HepG2 (cell line): ENCODE measurements around the gene PEX14. TPM values are rescaled to one million over a fixed set of nuclear protein-coding genes. Genes with fewer than 3 reads are reported as not detected.

Experiments used
- ATAC-seq: fragments of 200-7000 bp; cut with Tn5 transposase; 3 replicates; pipeline ENCODE4 v1.9.1; 2020; ENCODE audit warnings: mild to moderate bottlenecking, moderate library complexity
- BruUV-seq: library from RNA; stranded (reverse); fragments of 400-500 nt; replicated peaks from 2 replicates; lab custom pipeline; 2021; lab: Mats Ljungman, UMichigan
- CTCF ChIA-PET: fragments of 300-600 bp; formaldehyde crosslinking; extraction: SDS; loops from one replicate; lab custom pipeline; 2021; ENCODE audit warnings: low total read pairs, inconsistent platforms, low intra/inter-chr PET ratio; lab: Yijun Ruan, JAX
- POLR2A ChIA-PET: fragments of 350-600 bp; sonication (Branson Sonifier 250); formaldehyde crosslinking; loops from one replicate; lab custom pipeline; 2020; ENCODE audit warnings: antibody characterized with exemption, inconsistent platforms; lab: Yijun Ruan, JAX
- DNase-seq: peaks from one replicate; pipeline ENCODE4 v3.0.0-alpha.2; 2015; ENCODE audit warnings: low spot score
- FAIRE-seq: peaks from 3 replicates; lab custom pipeline; 2011; peaks lifted over from hg19 to GRCh38; lab: Jason Lieb, UNC
- H2AFZ ChIP-seq: one replicate; pipeline ENCODE4 v1.6.1; 2011; ENCODE audit warnings: low read length, inconsistent platforms
- H3K27ac ChIP-seq: fragments of 300-600 bp; 3 replicates; pipeline ENCODE4 v1.8.0; 2011; ENCODE audit warnings: mixed run types, mild to moderate bottlenecking, mixed read lengths, low read length, inconsistent platforms; ENCODE audit not compliant: insufficient read depth; ENCODE audit errors: extremely low read length
- H3K27me3 ChIP-seq, 2 experiments: fragments of 200-600 bp in 1 of 2; 2 replicates in 1 of 2; 3 replicates in 1 of 2; pipeline versions ENCODE4 v1.6.0 to v1.8.0; 2011; ENCODE audit warnings: low read length in 2 of 2, mild to moderate bottlenecking in 2 of 2, moderate library complexity in 2 of 2, inconsistent platforms in 1 of 2; ENCODE audit not compliant: insufficient read depth in 2 of 2, control insufficient read depth in 1 of 2
- H3K36me3 ChIP-seq, 2 experiments: fragments of 200-600 bp in 1 of 2; replicated peaks in 1 of 2; 2 replicates in 1 of 2; 3 replicates in 1 of 2; pipeline versions ENCODE4 v1.5.1 to v1.8.0; 2011; ENCODE audit warnings: low read length in 2 of 2, inconsistent platforms in 1 of 2; ENCODE audit not compliant: insufficient read depth in 2 of 2, control insufficient read depth in 1 of 2
- H3K4me1 ChIP-seq: 2 replicates; pipeline ENCODE4 v1.5.1; 2012; ENCODE audit warnings: low read length, inconsistent platforms; ENCODE audit not compliant: insufficient read depth
- H3K4me2 ChIP-seq: 2 replicates; pipeline ENCODE4 v1.6.0; 2011; ENCODE audit warnings: low read depth, low read length, inconsistent platforms
- H3K4me3 ChIP-seq, 3 experiments: fragments of 200-600 bp in 1 of 3; sonication (generic), shearing (Covaris generic) in 1 of 3; replicated peaks in 1 of 3; 2 replicates each; pipeline ENCODE4 v1.5.1; 2011 to 2016; ENCODE audit warnings: low read length in 3 of 3, inconsistent platforms in 2 of 3, low read depth in 2 of 3, mild to moderate bottlenecking in 2 of 3, control low read depth in 1 of 3, mixed read lengths in 1 of 3; ENCODE audit not compliant: insufficient read depth in 1 of 3
- H3K79me2 ChIP-seq: one replicate; pipeline ENCODE4 v1.6.1; 2011; ENCODE audit warnings: low read length, inconsistent platforms; ENCODE audit not compliant: insufficient read depth
- H3K9ac ChIP-seq: 2 replicates; pipeline ENCODE4 v1.6.0; 2011; ENCODE audit warnings: mild to moderate bottlenecking, low read depth, low read length, inconsistent platforms; ENCODE audit not compliant: insufficient read depth
- H3K9me3 ChIP-seq: 2 replicates; pipeline ENCODE4 v1.5.1; 2012; ENCODE audit warnings: mild to moderate bottlenecking, low read length
- H4K20me1 ChIP-seq: 2 replicates; pipeline ENCODE4 v1.6.0; 2011; ENCODE audit warnings: inconsistent platforms, mild to moderate bottlenecking, low read length, moderate library complexity; ENCODE audit not compliant: insufficient read depth
- HOXA7 ChIP-seq: sonication (generic); formaldehyde crosslinking; IDR thresholded peaks from 2 replicates; pipeline ENCODE4 v1.8.1; 2022; ENCODE audit warnings: mild to moderate bottlenecking, missing genetic modification reagents, moderate library complexity
- JUN ChIP-seq: sonication (generic); formaldehyde crosslinking; IDR thresholded peaks from 2 replicates; pipeline ENCODE4 v1.4.0; 2020; ENCODE audit warnings: mild to moderate bottlenecking, missing genetic modification reagents
- RBFOX2 ChIP-seq: fragments of 200-400 bp; formaldehyde crosslinking; IDR thresholded peaks from 2 replicates; pipeline ENCODE4 v1.6.1; 2017; ENCODE audit warnings: low read depth, mild to moderate bottlenecking, low read length
- ZMYM2 ChIP-seq: sonication (generic); formaldehyde crosslinking; IDR thresholded peaks from 2 replicates; pipeline ENCODE4 v1.8.0; 2022; ENCODE audit warnings: mild to moderate bottlenecking, missing genetic modification reagents
- ZNF33B ChIP-seq: sonication (generic); formaldehyde crosslinking; IDR thresholded peaks from 2 replicates; pipeline ENCODE4 v1.5.1; 2020; ENCODE audit warnings: mild to moderate bottlenecking, missing genetic modification reagents
- ZNF891 ChIP-seq: sonication (generic); formaldehyde crosslinking; IDR thresholded peaks from 2 replicates; pipeline ENCODE4 v1.5.0; 2020; ENCODE audit warnings: mild to moderate bottlenecking, missing genetic modification reagents
- WGBS: methylation state at CpG from one replicate; pipeline ENCODE4 v1.1.6; 2017; ENCODE audit warnings: low lambda C conversion rate; 5-methylcytosine and 5-hydroxymethylcytosine counted together
- in situ Hi-C: cut with HindIII; loops from 2 replicates; pipeline ENCODE4 v1.10.0; 2017; ENCODE audit warnings: low pct_unique_long_range_greater_than_20kb; ENCODE audit not compliant: extremely low pct_ligation_motif_present
- intact Hi-C: fragments of 100-400 bp; cut with micrococcal nuclease; formaldehyde crosslinking; loops from one replicate; pipeline ENCODE4 v1.10.0; 2022; ENCODE audit not compliant: unreplicated experiment
- polyA plus RNA-seq, 8 experiments: library from polyadenylated mRNA; depleted of rRNA in 3 of 8; stranded (reverse) in 7 of 8; unstranded in 1 of 8; fragments of >200 nt; fragmentation: Illumina TruSeq in 4 of 8; extraction: Trizol in 4 of 8; gene quantifications; 2 replicates each; pipeline versions ENCODE4 v1.2.1 to v1.2.3, GENCODE V29; 2011 to 2016; ENCODE audit warnings: low read depth in 4 of 8, missing spikeins in 1 of 8, mixed read lengths in 1 of 8; ENCODE audit not compliant: insufficient read depth in 1 of 8
- total RNA-seq, 5 experiments: library from RNA; depleted of rRNA; stranded (reverse); fragments of >200 nt; fragmentation: Illumina TruSeq; extraction: Trizol; gene quantifications; 2 replicates each; pipeline ENCODE4 v1.2.3, GENCODE V29; 2016; ENCODE audit warnings: low read depth in 1 of 5
- TF ChIP-seq, protein P1 (sequence below): sonication (generic); formaldehyde crosslinking; IDR thresholded peaks from 2 replicates; pipeline ENCODE4 v1.4.0; 2020; ENCODE audit warnings: missing genetic modification reagents, borderline replicate concordance
- TF ChIP-seq, protein P2 (sequence below): sonication (generic); formaldehyde crosslinking; IDR thresholded peaks from 2 replicates; pipeline ENCODE4 v1.4.0; 2020; ENCODE audit warnings: missing genetic modification reagents, borderline replicate concordance

PEX14 gene
- total and polyA plus RNA-seq, 2 of the 13 experiments (the other 11 are each of a cell fraction or from before 2014, with no cell fraction given): 6.5 to 9.9 TPM

- TF ChIP-seq JUN (CRISPR knock-in tag) (no peak), HOXA7 (no peak), ZNF891 (CRISPR knock-in tag) (no peak)
- TF ChIP-seq, protein P1, sequence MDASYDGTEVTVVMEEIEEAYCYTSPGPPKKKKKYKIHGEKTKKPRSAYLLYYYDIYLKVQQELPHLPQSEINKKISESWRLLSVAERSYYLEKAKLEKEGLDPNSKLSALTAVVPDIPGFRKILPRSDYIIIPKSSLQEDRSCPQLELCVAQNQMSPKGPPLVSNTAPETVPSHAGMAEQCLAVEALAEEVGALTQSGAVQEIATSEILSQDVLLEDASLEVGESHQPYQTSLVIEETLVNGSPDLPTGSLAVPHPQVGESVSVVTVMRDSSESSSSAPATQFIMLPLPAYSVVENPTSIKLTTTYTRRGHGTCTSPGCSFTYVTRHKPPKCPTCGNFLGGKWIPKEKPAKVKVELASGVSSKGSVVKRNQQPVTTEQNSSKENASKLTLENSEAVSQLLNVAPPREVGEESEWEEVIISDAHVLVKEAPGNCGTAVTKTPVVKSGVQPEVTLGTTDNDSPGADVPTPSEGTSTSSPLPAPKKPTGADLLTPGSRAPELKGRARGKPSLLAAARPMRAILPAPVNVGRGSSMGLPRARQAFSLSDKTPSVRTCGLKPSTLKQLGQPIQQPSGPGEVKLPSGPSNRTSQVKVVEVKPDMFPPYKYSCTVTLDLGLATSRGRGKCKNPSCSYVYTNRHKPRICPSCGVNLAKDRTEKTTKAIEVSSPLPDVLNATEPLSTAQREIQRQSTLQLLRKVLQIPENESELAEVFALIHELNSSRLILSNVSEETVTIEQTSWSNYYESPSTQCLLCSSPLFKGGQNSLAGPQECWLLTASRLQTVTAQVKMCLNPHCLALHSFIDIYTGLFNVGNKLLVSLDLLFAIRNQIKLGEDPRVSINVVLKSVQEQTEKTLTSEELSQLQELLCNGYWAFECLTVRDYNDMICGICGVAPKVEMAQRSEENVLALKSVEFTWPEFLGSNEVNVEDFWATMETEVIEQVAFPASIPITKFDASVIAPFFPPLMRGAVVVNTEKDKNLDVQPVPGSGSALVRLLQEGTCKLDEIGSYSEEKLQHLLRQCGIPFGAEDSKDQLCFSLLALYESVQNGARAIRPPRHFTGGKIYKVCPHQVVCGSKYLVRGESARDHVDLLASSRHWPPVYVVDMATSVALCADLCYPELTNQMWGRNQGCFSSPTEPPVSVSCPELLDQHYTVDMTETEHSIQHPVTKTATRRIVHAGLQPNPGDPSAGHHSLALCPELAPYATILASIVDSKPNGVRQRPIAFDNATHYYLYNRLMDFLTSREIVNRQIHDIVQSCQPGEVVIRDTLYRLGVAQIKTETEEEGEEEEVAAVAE (CRISPR knock-in tag): no peak
- TF ChIP-seq, protein P2, sequence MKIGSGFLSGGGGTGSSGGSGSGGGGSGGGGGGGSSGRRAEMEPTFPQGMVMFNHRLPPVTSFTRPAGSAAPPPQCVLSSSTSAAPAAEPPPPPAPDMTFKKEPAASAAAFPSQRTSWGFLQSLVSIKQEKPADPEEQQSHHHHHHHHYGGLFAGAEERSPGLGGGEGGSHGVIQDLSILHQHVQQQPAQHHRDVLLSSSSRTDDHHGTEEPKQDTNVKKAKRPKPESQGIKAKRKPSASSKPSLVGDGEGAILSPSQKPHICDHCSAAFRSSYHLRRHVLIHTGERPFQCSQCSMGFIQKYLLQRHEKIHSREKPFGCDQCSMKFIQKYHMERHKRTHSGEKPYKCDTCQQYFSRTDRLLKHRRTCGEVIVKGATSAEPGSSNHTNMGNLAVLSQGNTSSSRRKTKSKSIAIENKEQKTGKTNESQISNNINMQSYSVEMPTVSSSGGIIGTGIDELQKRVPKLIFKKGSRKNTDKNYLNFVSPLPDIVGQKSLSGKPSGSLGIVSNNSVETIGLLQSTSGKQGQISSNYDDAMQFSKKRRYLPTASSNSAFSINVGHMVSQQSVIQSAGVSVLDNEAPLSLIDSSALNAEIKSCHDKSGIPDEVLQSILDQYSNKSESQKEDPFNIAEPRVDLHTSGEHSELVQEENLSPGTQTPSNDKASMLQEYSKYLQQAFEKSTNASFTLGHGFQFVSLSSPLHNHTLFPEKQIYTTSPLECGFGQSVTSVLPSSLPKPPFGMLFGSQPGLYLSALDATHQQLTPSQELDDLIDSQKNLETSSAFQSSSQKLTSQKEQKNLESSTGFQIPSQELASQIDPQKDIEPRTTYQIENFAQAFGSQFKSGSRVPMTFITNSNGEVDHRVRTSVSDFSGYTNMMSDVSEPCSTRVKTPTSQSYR (CRISPR knock-in tag): no peak
Observed at GRCh38 chr1:10616696-10617095, 141.9 kb downstream of the PEX14 start (continued).

- in situ Hi-C loops: no loop called here
- DNase-seq (no peak), FAIRE-seq (no peak), ATAC-seq (no peak)
- CTCF ChIA-PET: no interaction called here
- no peaks in the 10 kb centered on the region for H3K27me3 ChIP-seq
- H2AFZ ChIP-seq: no peak overlapping the region
- H3K4me1 ChIP-seq: no peaks in the 10 kb centered on the region
- intact Hi-C loops: no loop called here
- H3K9me3 ChIP-seq: no peaks in the 10 kb centered on the region
- no peaks in the 10 kb centered on the region for H3K79me2 ChIP-seq
- TF ChIP-seq ZMYM2 (CRISPR knock-in tag): no peak
- no peak for TF ChIP-seq ZNF33B (CRISPR knock-in tag)
- TF ChIP-seq RBFOX2: no peak
- no peaks in the 10 kb centered on the region for H4K20me1 ChIP-seq
- no peak overlapping the region for H3K4me2 ChIP-seq
- POLR2A ChIA-PET: no interaction called here
- no peak overlapping the region for H3K27ac ChIP-seq
- 0 out of 5 replicates have a peak, but pooled peaks cover 0 to 1% of the 10 kb centered on the region in 2 experiments for H3K36me3 ChIP-seq
- 90% methylated on average over 5 of the region's 5 CpGs for WGBS
- H3K4me3 ChIP-seq: no peak overlapping the region
- BruUV-seq: no TSS peak
- no peak overlapping the region for H3K9ac ChIP-seq
Observed at GRCh38 chr1:10617318-10617717, 142.6 kb downstream of the PEX14 start.
